Non-pigmented ciliary epithelial cell (primary cell): ENCODE measurements around the gene SNRK.
A peak's percentile ranks its signal among the peaks of the same experiment; 100 is the strongest.

Experiments used
- DNase-seq: peaks from one replicate; pipeline ENCODE4 v3.0.0-alpha.2; 2010; ENCODE audit warnings: low read depth

The SNRK gene

GRCh38 chr3:43372007-43372740, 85.8 kb downstream of the SNRK start:
- DNase-seq, result no peak

- DNase-seq, result no peak
Observed at GRCh38 chr3:43372809-43373559, 86.6 kb downstream of the SNRK start.

GRCh38 chr3:43373560-43373928, 87.2 kb downstream of the SNRK start:
- no peak for DNase-seq

DNA sequence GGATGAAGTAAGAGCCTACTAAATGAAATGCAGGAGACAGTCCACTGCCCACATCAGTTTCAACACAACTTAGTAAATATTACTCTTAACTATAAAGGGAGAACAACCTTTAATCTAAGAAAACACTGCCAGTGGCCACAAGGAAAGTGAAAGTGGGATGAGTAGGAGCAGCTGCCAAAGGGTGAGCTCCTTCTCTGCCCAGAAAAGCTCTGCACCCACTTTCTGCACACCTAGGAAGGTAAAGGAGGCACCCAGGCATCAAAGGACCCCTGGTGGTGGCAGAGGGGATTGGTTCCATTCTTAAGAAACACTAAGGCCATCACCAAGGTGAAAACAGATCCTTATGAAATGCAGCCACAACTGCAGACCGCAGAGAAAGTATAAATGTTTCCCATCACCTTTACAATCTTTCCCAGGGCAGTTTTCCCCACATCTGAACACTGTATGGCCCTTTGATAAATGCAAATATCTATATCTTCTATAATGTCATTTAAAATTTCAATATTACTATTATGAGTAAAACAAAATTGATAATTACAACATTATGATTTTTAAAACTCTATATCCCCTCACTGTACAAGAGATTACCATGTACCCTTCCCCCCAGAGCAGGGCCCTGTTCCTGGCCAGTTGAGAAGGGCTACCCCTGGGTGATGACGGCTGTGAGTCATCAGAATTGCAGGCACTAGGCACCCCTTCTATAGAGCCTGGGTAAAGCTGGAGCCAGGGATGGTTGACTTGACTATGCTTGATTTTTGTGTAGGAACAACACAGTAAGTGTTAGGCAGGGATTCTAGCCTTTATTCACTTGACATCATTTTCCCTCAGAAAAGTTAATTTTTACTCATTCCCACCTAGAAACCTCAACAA, 92.0 kb downstream of the SNRK start:
- DNase-seq, result no peak

GRCh38 chr3:43379343-43379742, 93.0 kb downstream of the SNRK start:
- peak; percentile 34 for DNase-seq

DNA sequence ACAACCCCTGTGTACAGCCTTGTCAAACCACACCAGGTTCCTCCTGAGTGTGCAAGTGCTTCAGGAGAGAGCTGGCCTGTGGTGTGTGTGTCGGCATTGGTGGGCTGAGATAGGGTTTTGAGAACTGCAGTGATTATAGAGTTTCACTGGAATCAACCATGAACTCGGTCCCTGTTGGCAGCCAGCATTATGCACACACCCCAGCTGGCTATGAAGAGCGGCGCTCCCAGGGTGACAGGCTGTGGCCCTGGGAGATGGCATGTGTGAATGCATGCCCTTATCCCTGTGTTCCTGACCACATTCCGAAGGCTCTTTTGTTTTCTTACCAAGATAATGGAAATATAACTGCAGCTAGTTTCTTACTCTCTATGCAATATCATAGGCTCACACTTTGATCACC, 101.8 kb downstream of the SNRK start:
- no peak for DNase-seq

DNA sequence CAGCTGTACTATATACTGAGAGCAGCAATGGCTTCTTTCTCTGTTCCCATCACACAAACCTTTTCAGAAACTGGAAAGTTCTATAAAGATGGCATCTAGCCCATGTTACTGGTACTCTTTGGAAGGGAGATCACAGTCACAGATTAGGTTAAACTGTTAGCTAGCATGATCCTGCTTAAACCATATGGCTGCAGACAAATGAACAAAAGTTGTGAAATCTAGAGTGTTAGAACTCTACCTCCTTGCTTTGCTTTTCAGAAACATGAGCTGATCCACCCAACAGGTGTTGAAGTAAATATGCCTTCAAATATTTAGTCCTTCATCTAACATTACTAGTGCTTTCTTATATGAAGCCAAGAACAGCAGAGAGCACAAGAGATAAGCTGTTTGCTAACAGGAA, 102.6 kb downstream of the SNRK start:
- no peak for DNase-seq

DNA sequence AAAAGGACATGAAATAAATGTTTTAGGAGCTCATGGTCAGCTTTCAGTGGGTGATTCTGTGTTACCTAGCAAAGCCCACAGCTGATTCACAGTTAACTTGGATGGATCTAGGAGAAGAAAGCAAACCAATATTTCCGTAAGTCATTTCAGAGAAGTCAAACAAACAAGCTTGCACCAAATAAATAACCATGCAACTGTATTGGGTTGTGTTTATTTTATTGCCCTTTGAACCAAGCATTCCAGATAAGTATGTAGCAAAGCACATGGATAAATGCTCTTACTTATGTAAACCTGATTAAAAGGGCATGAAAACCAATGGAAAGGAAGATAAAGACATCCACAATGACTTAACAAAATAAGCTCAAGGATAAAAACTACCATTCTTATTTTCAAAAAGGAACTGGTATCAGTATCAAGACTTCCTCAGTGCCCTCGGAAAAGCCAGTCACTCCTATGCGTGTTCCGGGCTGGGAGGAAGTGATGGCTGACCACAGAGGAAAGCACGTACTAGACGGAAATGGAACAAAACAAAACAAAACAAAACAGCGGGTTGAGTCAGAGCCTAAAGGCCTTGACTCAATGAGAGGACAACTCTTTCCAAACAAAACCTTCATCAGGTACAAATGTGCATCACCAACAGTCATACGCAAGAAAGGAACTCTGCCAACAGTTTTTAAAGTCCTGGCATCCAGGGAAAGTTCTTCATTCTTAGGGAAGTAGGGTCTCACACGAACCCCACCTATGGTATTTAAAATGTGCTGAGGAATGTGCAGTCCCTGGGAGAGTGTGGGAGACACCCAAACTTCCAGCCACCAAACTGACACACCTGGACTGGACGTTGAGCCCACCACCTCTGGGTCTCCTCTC, 103.3 kb downstream of the SNRK start:
- DNase-seq, result peak; percentile 47

GRCh38 chr3:43390255-43390588, 103.9 kb downstream of the SNRK start:
- DNase-seq, result no peak

DNA sequence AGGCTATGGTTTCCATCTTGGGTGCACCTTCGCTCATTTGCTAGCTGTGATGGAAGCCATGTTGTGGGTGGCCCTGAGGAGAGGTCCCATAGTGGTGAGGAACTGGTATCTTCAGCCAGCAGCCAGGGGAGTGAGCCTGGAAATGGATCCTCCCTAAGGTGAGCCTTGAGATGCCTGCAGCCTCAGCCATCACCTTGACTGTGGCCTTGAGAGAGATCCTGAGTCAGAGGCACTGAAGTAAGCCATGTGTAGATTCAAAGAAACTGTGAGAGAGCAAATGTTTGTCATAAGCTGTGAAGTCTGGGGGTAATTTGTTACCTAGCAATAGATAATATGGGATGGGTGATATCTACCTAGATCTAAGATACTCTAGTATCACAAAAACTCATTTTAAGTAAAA, 105.3 kb downstream of the SNRK start:
- DNase-seq, result no peak

- no peak for DNase-seq
Observed at GRCh38 chr3:43394041-43394554, 107.8 kb downstream of the SNRK start.

GRCh38 chr3:43399034-43399433, 112.7 kb downstream of the SNRK start:
- DNase-seq, result no peak

GRCh38 chr3:43400167-43400566, 113.8 kb downstream of the SNRK start:
- no peak for DNase-seq
